NCI-H1417 (cell line): ENCODE results near the gene NELFB.

Source experiments
- DNase-seq, 3 experiments: peaks; one replicate each; lab custom pipeline; 2025; lab: John Stamatoyannopoulos, UW

Gene NELFB

DNA sequence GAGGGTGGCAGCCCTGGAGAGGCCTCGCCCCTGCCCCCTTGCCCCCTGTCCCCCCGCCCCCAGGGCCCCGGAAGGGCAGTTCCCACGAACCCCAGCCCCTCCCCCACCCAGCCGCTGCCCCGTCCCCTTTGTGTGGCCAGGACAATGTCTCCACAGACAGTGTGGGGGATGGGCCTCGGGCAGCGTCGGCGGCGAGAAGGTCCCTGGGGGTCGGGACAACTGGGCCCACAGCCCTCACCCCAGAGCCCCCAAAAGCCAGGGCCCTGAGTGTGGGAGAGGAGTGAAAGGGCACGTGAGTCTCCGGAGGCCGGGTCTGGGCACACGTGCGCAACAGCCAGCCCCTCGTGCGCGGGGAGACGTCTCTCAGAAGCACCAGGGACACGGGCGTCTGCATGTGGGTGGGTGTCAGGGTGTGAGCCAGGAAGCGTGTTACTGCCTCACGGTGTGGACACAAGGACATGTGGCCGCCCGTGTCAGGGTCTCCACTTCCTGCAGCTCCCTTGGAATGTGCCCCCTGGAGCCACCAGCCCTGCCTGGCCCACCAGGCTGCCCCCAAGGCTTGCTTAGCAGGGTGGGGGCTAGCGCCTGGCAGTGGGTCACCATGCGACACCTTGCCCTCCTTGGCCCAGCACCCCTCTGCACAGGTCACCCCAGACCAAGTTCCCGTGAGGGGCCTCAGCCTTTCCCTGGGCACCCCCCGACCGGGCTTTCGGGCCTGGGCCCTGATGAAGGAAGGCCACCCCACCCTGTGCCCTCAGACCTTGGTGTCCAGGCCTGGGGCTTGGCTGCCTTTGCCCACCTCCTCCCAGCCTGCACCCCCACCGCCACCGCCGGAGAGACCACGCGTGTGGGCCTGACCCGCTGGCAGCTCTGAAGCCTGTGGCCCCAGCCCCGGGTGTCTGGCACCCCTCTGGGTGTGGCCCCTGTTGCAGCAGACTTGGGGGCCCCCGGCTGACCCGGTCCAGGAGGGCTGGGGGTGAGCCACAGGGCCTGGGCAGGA lies 59.7 kb downstream of the NELFB start:
- DNase-seq: no peak

DNA sequence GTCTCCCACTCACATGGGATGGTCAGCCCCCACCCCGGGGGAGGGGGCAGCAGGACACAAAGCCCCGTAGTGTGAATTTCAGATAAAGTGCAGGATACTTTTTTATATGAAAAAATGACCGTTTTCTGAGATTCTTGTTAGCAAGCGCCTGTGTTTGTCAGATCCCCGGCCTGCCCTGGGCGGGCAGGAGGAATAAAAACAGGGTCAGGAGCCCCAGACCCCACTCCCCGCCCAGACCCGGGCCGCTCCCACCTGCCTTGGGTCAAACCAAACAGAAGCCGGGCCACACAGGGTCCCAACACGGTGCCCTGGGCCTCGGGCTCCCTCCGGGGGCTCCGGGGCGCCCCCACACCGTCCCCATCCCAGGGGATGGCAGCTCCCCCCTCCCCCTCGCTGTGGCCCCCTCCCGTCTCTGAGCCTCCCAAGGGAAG lies 60.5 kb downstream of the NELFB start:
- DNase-seq: no peak

DNA sequence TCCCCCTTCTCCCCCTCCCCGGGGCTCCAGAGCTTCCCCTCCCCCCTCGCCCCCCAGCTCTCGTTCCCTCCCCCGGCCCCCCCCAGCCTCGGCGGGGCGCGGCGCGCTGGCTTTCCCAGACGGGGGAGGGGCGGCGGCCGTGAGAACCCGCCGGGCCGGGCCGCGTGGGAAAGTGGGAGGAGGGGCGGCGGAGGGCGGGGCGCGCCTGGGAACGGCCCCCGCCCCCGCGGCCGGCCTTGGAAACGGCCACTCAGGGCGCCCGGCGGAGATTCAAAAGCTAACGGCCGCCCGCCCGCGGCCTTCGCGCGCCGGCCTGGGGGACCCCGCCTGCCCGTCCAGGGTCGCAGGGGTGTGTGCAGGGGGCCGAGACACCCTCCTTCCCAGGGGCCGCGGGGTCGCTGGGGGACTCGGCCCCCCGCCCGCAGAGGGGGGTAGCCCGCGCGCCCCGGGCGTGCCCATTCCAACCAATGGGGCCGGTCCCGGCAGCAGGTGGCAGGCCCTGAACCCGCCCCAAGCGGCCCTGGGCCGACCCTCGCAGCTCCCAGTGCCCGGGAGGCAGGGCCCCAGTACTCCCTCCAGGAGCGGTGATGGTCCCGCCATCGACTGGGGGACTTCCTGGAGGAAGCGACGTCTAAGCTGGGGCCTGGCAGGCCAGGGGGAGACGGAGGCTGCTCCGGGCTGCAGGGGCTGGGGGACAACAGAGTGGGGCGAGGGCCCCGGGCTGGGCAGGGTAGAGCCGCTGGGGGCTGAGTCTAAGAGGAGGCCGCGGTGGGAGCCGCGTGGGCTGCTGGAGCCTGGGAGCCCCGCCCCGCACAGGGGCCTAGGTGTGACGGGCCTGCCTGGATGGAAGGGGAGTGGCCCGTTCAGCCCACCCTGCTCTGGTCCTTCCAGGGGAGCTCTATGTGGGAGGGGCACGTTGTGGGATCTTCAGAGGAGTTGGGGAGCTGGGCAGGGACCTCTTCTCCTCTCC lies 61.2 kb downstream of the NELFB start:
- peak; percentile 4 to 79 (median 73) for DNase-seq

DNA sequence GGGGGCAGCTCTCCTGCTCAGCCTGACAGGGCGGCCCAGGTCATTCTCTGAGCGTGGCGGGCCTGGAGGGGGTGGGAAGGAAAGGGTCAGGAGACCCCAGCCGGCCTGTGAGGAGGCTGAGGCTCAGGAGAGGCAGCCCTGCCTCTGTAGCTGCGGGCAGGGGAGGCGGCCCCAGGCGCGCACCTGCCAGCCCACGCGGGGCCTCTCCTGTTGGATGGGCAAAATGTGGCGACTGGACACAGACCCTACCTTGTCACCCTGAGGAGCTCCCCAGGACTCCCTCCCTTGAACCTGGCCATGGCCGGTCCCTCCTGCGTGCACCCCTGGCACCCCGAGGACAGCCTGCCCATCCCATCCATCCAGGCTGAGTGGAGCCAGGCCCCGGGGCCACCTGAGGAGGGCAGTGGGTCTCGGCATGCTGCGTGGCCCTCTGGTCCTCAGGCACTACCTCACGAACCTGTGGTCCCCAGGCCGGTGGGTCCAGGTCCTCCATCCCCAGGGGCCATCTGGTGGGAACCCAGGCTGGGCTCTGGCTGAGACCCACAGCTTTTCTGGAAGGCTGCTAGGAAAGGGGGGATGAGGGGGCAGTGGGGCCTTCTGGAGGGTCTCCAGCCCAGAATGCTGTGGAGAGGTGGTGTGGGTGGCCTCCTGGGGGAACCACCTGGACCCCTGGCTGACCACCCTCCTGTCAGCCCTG lies 62.0 kb downstream of the NELFB start:
- no peak for DNase-seq

DNA sequence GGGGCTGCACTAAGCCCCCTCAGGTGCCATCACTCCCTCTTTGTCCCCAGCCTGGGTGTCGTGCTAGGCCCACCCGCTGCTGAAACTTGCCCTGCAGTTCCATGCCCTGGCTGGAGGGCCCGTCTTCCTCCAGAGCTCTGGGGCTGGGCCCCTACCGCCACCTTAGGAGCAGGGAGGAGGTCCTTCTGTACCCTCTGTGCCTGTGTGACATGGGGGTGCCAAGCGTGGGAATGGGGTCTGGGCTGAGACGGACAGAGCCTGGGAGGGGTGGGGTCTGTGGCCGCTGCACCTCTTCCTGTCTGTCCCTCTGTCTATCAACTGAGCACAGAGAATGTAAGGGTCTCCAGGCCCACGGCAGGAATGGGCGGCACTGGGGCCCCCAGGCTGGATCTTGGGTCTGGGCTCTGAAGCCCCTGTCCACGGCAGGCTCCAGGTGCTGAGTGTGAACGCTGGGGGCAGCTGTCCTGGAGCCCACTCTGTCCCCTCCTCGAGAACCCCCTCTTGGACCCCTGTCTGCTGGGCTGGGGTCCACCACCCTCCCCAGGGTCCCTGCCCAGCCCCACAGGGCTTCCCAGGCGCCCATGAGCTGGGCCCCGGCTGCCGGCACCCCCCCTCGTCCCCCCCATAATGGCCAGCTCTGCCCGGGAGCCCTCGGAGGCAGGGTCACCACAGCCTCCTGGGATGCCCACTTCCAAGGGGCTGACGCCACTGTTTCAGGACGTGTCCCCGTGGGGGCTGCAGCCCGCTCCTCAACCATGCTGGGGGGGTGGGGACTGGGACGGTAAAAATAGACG lies 62.8 kb downstream of the NELFB start:
- DNase-seq: no peak

DNA sequence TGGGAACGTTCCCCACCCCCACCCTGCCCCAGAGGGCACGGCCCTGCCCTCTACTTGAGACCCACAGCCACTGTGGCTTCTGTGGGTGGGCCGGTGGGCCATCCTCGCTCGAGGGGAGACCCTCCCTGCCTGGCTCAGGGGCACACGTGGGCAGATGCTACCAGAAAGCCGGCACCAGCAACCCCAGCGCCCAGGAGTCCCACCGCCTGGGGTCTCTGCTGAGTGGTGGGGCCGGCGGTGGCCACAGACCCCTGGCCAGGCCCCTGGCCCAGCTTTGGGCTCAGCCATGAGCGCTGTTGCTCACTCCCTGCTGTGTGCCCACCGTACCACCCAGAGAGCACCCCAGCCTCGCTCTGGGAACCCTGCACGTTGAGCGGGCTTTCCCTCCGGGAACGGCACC lies 63.5 kb downstream of the NELFB start:
- DNase-seq: no peak

DNA sequence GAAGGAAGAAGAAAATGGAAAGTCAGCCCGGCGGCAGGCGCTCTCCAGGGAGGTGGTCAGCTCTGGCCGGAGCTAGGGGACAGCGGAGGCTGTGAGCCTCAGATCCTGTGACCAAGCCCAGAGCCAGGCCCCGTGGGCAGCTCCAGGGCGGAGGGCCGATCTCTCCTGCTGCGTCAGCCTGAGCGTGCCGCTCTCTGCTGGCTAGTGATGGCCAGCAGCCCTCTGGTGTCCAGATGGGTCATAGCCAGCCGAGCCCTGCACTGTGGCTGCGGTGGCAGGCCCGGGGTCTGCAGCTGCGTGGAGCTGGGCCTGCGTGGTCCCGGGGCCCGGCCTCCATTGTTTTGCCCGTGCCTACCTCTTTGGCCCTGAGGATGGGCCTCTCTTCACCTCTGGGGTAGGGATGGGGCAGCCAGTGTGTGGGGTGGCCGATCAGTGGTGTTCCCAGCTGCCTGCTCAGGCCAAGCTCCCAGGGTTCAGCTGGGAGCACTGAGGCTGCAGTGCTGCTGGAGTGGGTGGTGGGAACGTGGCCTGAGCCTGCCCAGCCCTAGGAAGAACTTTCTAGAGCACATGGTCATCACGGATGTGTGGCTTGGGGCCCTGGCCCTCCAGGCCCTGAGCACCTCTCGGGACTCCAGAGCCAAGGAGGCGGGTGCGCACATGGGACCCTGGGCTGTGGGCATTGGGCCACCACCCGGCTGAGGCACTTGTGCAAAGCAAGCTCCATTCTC lies 64.0 kb downstream of the NELFB start:
- no peak for DNase-seq

DNA sequence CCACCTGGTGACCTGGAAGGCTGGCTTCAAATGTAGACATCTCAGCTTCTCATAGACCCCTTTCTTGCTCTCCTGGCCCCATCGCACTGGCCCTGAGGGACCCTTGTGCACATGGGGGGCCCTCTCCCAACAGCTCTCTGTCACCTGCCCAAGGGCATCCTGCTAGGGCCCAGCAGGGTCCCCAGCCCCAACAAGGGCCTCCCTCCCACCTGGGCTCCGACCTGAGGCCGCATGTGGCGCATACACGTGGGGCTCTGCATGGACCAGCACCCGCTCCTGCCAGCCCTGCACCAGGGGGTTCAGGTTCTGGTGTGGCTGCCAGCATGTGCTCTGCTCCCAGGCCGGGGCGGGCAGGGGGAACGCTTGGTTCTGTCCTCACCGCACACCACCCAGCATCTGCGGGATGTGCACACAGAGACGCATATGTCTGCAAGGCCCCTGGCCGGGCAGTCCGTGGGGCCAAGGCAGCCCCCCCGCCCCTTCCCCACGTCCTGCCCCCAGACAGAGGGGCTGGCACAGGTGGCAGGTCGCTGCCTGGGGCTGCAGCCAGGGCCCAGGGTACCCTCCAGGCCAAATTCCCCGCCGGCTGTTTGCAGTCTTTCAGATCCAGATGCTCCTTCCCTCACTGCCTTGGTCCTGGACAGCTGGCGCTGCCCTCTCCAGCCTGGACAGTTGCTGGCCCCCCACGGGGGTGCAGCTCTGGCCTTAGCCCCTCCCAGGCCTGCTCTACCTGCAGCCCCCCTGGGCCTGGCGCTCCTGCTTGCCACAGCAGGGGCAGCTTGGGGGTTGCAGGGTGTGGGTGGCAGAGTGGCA lies 64.8 kb downstream of the NELFB start:
- DNase-seq: no peak

DNA sequence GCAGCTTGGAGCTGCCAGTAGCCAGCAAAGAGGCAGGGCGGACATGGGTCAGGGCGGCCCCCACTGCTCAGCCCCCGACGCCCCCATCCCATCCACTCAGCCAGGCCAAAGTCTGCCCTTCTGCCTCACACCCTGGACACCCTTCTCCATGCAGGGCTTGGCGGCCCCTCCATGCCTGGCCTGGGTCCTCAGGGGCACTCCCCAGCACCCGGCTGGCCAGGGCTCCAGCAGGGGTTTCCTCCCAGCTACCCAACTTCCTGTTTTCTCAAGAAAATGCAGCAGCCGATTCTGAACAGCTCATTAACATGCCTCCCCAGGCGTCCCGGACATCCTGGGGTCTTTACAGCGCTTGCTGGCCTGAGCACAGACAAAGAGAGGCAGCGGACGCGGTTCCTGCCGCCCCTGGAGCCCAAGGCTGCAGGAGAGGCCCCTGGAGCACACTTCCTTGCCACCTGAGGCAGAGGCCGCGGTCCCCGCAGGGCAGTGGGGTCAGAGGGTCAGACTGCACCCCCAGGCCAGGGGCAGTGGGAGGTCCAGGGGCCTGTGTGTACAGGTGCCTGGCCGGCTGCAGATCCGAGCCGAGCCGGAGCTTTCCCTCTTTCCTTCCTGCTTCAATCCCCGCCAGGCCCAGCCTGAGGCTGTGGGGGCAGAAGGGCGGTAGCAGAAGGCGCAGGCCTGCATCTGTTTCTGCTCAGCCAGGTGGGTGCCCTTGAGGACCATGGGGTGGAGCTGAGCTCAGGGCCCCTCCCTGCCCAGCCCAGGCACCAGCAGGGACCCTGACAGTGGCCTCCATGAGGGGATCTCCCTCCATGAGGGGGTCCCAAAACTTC lies 65.6 kb downstream of the NELFB start:
- peak in 2 of 3 experiments; percentile 70 to 71 for DNase-seq

DNA sequence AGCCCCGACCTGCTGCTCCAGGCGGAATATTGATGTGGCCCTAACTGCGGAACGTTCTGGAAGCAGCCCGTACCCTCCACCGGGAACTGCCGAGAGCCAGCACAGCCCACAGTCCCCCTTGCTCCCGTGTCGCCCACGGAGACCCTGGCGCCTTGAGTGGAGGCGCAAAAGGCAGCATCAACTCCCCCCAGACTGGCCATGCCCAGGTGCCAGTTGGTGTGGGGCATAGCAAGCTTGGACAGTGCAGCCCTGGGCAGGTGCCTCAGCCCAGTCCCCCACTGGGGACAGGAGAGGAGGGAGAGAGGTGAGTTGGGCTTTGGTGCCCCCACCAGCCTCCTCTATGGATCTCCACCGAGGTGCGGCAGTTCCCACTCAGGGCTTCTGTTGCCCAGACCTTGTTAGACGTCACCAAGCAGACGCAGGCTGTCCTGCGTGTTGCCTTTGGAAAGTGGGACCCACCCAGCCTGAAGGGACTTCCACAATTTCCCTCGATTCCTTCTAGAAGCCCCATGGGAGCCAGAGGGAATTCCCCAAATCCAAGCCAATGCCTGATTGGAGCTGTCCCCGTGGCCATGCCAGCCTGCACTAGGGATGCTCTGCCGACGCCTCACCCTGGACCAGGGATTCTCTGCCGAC lies 66.7 kb downstream of the NELFB start:
- no peak for DNase-seq
